ENCODE data around the gene SDF2L1. TPM values are rescaled to one million over a fixed set of nuclear protein-coding genes. Genes with fewer than 3 reads are reported as not detected.
"Not testable (repeated sequence)": the region's sequence is repeated elsewhere in the genome, so short reads cannot be mapped to it uniquely, and the experiment has no call there.

The SDF2L1 gene
- total and polyA plus RNA-seq, 2 of the 13 experiments (the other 11 are each of a cell fraction or from before 2014, with no cell fraction given), result 18.0 to 57.4 TPM

DNA sequence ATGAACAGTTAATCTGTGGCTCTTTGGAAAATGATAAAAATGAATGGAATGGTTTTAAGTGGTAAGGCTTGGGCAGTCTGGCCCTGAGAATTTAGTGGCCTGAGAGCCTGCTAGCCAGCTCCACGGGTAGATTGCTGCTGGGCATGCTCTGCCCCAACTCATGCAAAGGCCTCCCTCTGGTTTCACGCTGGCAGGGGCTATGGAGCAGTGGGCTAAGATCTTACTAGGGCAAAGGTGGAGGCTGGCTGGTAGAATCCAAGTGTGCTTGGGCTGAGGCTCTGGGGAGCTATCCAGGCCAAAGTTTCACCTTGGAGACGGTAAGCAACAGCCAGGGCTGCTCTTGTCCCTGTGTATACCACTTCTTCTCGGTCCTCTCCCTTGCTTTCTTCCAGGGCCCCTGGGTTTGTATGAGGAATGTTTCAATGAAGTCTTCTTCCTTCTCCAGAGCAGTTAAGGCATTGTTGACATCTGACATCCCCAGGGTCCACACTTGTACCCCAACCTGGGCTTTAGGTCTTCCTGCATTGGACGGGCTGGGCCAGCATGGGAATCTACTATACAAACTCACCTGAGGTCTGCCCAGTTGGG is 47.1 kb upstream of the SDF2L1 start (continued):
- TF ChIP-seq, protein P1, sequence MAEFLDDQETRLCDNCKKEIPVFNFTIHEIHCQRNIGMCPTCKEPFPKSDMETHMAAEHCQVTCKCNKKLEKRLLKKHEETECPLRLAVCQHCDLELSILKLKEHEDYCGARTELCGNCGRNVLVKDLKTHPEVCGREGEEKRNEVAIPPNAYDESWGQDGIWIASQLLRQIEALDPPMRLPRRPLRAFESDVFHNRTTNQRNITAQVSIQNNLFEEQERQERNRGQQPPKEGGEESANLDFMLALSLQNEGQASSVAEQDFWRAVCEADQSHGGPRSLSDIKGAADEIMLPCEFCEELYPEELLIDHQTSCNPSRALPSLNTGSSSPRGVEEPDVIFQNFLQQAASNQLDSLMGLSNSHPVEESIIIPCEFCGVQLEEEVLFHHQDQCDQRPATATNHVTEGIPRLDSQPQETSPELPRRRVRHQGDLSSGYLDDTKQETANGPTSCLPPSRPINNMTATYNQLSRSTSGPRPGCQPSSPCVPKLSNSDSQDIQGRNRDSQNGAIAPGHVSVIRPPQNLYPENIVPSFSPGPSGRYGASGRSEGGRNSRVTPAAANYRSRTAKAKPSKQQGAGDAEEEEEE (CRISPR knock-in tag; IDR thresholded peaks at IDR 0.05; ENCODE audit: borderline replicate concordance), result no peak
- no peak for TF ChIP-seq KLF15 (CRISPR knock-in tag; IDR thresholded peaks at IDR 0.05; ENCODE audit: borderline replicate concordance)
- TF ChIP-seq SKI (IDR thresholded peaks at IDR 0.05; ENCODE audit: partially characterized antibody), result no peak
- no peak for TF ChIP-seq SIN3B (IDR thresholded peaks at IDR 0.05; ENCODE audit: low read length)
- TF ChIP-seq ZMYM3 (CRISPR knock-in tag; IDR thresholded peaks at IDR 0.05), result no peak
- TF ChIP-seq ZNF501 (CRISPR knock-in tag; IDR thresholded peaks at IDR 0.05), result no peak

DNA sequence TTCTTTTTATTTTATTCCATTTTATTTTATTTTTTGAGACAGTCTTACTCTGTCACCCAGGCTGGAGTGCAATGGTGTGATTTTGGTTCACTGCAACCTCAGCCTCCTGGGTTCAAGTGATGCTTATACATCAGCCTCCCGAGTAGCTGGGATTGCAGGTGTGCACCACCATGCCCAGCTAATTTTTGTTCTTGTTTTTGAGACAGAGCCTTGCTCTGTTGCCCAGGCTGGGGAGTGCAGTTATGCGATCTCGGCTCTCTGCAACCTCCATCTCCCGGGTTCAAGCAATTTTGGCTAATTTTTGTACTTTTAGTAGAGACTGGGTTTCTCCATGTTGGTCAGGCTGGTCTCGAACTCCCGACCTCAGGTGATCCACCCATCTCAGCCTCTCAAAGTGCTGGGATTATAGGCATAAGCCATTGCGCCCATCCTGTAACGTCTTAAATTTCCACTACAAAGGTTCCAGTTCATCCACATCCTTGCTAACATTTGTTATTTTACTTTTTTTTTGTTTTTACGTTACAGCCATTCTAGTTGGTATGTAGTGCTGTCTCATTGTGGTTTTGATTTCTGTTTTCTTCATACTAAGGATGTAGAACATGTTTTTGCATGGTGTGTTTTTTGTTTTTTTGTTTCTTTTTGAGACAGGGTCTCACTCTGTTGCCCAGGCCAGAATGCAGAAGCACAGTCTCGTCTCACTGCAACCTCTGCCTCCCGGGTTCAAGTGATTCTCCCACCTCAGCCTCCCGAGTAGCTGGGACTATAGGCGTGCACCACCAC is 45.6 kb upstream of the SDF2L1 start:
- H3K79me2 ChIP-seq (ENCODE audit: insufficient read depth, low read length), result peaks cover 86% of the 10 kb centered on the region
- H3K27ac ChIP-seq (ENCODE audit: extremely low read length, insufficient read depth, low read length); H3K9me3 ChIP-seq (ENCODE audit: low read length); ATAC-seq; DNase-seq (ENCODE audit: low spot score); H3K9ac ChIP-seq (ENCODE audit: insufficient read depth, low read depth, low read length); H2AFZ ChIP-seq (ENCODE audit: low read length); FAIRE-seq; H3K4me1 ChIP-seq (ENCODE audit: insufficient read depth, low read length); POLR2A ChIA-PET; H3K4me3 ChIP-seq (replicated peaks in 1 of 3; ENCODE audit: insufficient read depth in 1 of 3, low read depth in 2 of 3, low read length in 3 of 3); H3K4me2 ChIP-seq (ENCODE audit: low read depth, low read length); H3K27me3 ChIP-seq (ENCODE audit: control insufficient read depth in 1 of 2, insufficient read depth in 2 of 2, low read length in 2 of 2); CTCF ChIA-PET (ENCODE audit: low intra/inter-chr PET ratio, low total read pairs); in situ Hi-C loops (cut with HindIII; ENCODE audit: extremely low pct_ligation_motif_present, low pct_unique_long_range_greater_than_20kb); BruUV-seq (replicated peaks); intact Hi-C loops (cut with micrococcal nuclease; ENCODE audit: unreplicated experiment): not testable (repeated sequence)
- H3K36me3 ChIP-seq (replicated peaks in 1 of 2; ENCODE audit: control insufficient read depth in 1 of 2, insufficient read depth in 2 of 2, low read length in 2 of 2), result peaks cover 21 to 75% of the 10 kb centered on the region in 2 experiments; a peak in 4 of 5 replicates
- H4K20me1 ChIP-seq (ENCODE audit: insufficient read depth, low read length), result peaks cover 42% of the 10 kb centered on the region
- 96% methylated on average over 13 of the region's 13 CpGs for WGBS (ENCODE audit: low lambda C conversion rate)
